DOHH2 (cell line): ENCODE results near the gene CHI3L2.

Experiments used
- EZH2phosphoT487 ChIP-seq: fragments of 200-600 bp; sonication (generic); IDR thresholded peaks from 2 replicates; pipeline ENCODE4 v1.6.1; 2017; ENCODE audit warnings: borderline replicate concordance, mild to moderate bottlenecking, antibody characterized with exemption, low read length, moderate library complexity, mixed read lengths
- TF ChIP-seq, protein P1 (sequence below): fragments of 200-600 bp; sonication (generic); IDR thresholded peaks from one replicate; pipeline ENCODE4 v1.5.1; 2014; ENCODE audit warnings: antibody characterized with exemption, mild to moderate bottlenecking, low read depth, low read length; ENCODE audit not compliant: poor library complexity, severe bottlenecking

DNA sequence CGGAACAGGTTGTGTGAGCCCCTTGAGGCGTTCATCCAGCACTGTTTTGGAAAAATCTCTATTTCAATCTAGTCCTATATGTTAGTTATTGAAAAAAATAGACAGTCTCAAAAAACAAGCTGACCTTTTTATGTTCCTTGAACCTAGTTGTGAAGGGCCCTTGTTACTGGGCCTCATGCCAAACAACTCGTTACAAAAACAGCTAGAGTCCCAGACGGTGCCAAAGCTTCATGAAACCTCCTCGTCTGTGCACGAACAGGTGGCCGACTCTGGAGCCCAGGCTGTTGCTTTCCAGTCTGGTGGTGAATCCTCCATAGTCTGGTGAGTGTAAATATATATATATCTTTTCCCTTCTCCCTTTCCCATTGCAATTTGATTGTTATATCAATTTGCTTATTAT, 63.1 kb downstream of the CHI3L2 start, which contains the start of gene CHIA:
- TF ChIP-seq, protein P1, sequence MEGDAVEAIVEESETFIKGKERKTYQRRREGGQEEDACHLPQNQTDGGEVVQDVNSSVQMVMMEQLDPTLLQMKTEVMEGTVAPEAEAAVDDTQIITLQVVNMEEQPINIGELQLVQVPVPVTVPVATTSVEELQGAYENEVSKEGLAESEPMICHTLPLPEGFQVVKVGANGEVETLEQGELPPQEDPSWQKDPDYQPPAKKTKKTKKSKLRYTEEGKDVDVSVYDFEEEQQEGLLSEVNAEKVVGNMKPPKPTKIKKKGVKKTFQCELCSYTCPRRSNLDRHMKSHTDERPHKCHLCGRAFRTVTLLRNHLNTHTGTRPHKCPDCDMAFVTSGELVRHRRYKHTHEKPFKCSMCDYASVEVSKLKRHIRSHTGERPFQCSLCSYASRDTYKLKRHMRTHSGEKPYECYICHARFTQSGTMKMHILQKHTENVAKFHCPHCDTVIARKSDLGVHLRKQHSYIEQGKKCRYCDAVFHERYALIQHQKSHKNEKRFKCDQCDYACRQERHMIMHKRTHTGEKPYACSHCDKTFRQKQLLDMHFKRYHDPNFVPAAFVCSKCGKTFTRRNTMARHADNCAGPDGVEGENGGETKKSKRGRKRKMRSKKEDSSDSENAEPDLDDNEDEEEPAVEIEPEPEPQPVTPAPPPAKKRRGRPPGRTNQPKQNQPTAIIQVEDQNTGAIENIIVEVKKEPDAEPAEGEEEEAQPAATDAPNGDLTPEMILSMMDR: no peak
- no peak for TF ChIP-seq EZH2phosphoT487
